HG03521 (cell line): ENCODE data around the gene ZMAT2.
"Not testable (repeated sequence)": the region's sequence is repeated elsewhere in the genome, so short reads cannot be mapped to it uniquely, and the experiment has no call there.

ENCODE experiments used
- ATAC-seq: cut with Tn5 transposase; IDR thresholded peaks from one replicate; pipeline ENCODE4 v1.9.1; 2021; ENCODE audit warnings: mild to moderate bottlenecking, moderate library complexity; ENCODE audit not compliant: unreplicated experiment

The ZMAT2 gene, protein sequence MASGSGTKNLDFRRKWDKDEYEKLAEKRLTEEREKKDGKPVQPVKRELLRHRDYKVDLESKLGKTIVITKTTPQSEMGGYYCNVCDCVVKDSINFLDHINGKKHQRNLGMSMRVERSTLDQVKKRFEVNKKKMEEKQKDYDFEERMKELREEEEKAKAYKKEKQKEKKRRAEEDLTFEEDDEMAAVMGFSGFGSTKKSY

GRCh38 chr5:140700177-140701144 lies at the start of gene ZMAT2:
Gene ZMAT2, plus strand, starts transcription at chr5:140700447. Its CDS starts 14 bp downstream, at chr5:140700461.
- ATAC-seq = peak; percentile 96

DNA sequence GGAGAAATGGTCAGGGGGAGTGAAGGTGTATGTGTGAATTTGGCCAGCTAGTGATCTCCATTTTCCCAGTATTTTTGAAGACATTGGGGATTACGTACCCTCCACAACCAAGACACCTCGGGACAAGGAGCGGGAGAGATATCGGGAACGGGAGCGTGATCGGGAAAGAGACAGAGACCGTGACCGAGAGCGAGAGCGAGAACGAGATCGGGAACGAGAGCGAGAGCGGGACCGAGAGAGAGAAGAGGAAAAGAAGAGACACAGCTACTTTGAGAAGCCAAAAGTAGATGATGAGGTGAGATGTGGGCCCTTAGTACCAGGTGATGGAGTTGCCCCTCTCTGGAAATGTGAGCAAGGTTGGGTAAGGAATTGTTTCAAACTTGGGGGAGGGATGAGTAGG lies 41.4 kb upstream of the ZMAT2 start:
- no peak for ATAC-seq

- ATAC-seq = not testable (repeated sequence)
Measured at GRCh38 chr5:140660371-140660770, 39.9 kb upstream of the ZMAT2 start.

DNA sequence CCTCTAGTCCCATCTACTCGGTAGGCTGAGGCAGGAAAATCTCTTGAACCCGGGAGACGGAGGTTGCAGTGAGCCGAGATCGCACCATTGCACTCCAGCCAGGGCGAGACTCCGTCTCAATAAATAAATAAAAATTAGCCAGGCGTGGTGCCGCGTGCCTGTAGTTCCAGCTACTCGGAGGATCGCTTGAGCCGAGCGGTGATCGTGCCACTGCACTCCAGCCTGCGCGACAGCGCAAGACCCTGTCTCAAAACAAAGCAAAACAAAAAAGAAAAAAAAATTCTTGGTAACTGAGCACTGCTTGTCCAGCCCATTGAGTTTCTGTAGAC lies 36.3 kb upstream of the ZMAT2 start:
- ATAC-seq = no peak

DNA sequence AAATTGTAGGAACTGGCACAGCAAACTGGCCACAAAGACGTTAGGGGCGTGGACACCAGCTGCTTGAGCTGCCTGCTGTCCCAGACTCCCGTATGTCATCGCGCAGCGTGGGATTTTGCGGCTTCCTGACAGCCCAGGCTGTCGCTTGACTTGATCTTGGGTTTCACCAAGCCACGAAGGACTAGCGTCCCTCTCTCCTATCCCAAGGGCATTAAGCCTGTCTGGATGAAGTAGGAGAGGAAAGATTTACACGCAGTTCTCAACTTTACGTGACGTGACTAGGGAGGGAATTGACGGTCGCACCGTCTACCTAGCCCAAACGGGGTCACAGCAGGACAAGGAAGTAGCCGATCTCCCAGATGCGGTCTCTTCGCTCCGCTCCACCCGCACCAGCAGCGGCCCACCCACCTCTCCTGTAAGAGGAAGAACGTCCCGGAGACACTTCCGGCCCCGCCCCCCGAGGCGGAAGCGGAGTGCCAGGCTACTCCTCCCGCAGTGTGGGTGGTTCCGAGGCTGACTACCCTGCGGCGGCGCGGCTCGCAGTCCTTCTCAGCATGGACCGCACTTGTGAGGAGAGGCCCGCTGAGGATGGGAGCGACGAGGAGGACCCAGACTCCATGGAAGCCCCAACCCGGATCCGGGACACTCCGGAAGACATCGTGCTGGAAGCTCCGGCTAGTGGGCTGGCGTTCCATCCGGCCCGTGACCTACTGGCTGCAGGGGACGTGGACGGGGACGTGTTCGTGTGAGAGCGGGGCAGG lies 35.7 kb upstream of the ZMAT2 start, which contains the start of gene WDR55:
Gene WDR55, plus strand, starts transcription at position 546 of the 761 bp plus-strand sequence. Its CDS starts 9 bp downstream, at position 555.
- ATAC-seq = peak; percentile 96

- not testable (repeated sequence) for ATAC-seq
Measured at GRCh38 chr5:140671035-140671434, 29.2 kb upstream of the ZMAT2 start.

GRCh38 chr5:140671472-140672125 lies 28.6 kb upstream of the ZMAT2 start:
- no peak for ATAC-seq

DNA sequence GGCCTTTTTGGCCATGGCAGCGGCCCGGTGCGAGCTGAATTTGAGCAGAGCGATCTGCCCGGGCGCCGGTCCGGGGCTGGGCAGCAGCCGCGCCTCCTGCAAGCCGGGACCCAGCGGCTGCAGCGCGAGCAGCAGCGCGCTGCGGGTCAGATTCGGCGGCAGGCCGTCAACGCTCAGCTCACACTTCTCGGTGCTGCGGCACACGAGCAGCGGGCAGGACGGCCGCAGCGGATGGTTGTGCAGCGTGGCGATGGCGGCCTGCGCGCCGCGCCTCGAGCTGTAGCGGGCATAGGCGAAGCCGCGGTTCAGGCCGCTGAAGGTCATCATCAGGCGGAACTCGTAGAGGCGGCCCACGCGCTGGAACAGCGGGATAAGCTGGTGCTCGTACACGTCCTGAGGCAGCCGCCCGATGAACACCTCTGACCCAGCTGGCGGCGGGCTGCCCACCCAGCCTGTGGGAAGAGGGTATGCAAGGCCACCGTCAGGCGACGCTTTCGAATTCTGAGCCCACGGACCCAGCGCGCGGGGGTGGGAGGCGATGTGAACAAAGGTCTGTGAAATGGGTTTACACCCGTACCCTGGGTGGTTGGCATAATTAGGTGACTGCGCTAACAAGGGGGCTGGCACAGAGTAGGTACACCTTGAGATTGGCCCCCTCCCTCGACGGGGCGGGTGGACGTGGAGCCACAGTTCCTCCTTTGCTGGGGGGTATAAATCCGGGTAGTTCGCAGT lies 27.6 kb upstream of the ZMAT2 start:
- ATAC-seq = no peak

DNA sequence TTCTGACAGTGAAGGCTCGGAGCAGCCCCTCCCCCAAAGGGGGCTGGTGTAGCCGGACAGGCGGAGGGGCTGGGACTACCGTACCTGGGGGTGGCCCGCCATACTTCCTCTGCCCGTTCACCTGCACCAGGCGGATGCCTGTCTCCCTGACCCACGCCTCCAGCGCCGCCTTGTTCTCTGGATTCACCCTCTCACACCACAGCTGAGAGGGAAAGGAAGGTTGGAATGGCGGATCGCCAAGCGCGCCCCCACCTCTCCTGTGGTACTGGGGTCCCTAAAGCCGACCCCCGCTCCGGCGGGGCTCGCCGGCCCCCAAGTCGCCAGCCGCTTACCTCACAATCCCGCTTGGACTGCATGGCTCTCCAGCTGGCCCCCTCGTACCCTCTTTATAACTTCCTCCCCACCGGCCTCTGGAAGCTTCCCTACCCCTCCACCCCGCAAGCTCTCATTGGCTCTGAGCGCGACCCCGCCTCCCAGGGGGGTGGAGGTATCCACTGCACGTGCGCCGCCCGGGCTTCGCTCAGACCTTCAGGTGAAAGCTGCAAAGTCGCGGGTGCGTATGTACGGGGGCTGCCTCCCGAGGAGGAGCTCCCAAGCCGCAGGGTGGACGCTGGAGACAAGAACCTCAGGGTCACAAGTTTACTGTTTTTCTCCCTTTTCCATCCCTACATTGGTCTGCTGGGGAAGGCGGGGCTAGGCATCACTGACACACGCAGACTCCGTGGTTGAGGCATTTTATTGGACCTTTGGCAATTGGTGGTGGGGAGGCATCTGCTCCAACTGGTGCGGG lies 26.9 kb upstream of the ZMAT2 start, which contains the start of gene DND1:
Gene DND1, minus strand, starts transcription at position 390 of the 790 bp plus-strand sequence. Its CDS starts 34 bp downstream, at position 356.
- ATAC-seq = no peak

- no peak for ATAC-seq
Measured at GRCh38 chr5:140674211-140674610, 26.0 kb upstream of the ZMAT2 start.

- ATAC-seq = no peak
Measured at GRCh38 chr5:140674629-140675028, 25.6 kb upstream of the ZMAT2 start.

GRCh38 chr5:140677947-140678346 lies 22.3 kb upstream of the ZMAT2 start:
- ATAC-seq = peak; percentile 47

- ATAC-seq = no peak
Measured at GRCh38 chr5:140678993-140679392, 21.3 kb upstream of the ZMAT2 start.

DNA sequence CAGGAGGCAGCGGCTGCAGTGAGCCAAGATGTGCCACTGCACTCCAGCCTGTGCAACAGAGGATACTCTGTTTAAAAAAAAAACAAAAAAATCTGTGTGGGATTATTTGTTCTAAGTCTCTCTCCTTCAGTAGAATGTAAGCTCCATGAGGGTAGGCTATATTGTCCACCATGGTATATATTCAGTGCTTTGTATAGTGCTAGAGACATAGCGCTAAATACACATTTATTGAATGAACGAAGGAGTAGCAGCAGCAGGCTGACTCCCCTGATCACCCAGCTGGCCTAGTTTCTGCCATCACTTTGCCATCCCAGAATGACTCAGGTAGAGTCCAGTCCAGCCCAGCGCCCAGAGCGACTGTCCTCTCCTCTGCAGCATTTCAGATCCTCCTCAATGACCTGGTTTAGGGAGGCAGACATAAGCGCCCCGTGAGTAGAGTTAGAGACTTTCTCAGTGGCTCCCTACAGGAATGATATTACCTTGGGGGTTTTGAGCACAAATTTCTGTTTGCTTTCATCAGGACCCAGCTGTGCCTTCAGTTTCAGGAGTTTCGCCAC lies 9.8 kb upstream of the ZMAT2 start:
- no peak for ATAC-seq

DNA sequence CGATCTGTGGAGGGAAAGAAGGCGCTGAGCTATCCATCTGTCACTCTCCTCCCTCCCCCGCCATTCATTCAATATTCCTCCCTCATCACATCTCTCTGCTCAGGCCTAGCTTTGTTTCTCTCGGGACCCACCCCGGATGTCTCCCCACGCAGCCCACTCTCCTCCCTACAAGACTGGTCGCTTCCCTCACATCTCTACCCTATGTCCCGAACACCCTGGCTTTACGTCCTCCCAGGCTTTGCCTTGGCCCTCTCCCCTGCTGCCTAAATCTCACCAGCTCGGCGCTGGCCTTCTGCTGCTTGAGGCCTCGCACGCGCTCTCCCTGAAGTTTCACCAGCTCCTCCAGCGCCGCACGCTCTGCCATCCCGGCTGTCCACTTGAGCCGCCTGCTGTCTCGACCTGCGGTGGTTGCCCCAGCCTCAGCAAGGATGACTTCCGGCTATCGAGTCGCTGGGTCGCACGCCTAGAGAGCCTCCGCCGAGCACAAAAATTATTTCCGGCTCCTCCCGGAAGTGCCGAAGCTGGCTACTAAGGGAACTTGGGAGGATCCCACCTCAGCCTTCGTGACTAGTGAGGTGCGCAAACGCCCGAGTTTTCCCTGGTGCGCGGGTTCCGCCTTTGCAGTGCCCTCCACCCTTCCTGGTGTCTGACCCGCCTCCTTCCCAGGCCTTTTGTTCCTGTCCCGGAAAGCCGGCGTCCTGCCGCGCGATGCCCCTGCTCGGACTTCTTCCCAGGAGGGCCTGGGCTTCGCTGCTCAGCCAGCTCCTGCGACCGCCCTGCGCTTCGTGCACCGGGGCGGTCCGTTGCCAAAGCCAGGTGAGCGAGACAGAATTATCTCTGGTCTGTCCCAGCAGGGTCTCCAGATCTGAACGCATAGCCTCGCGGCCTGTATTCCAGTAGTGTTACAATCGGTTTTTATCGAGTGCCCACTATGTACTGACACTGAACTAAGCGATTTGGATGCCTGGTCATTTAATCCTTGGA lies 9.0 kb upstream of the ZMAT2 start, which contains the start of the genes HARS1 and HARS2:
Gene HARS1, minus strand, starts transcription at position 430 of the 984 bp plus-strand sequence. Its CDS starts 66 bp downstream, at position 364.
Gene HARS2, plus strand, starts transcription at position 515 of the 984 bp plus-strand sequence. Its CDS starts 194 bp downstream, at position 709.
- peak; percentile 98 for ATAC-seq

DNA sequence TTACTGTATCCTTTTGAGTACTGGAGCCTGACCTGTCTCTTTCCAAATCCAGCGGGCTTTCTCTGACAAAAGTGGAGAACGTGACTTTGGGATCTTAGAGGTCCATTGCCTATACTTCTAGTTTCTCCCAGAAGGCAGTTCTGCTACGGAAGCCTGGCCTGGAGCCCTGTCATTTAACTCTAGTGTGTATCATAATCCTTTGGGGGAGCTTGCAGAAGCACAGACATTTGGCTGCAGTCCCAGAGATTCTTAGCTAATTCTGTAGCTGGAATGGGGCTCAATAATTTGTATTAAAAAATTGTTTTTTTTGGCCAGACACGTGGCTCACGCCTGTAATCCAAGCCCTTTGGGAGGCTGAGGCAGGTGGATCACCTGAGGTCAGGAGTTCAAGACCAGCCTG lies 6.0 kb upstream of the ZMAT2 start:
- no peak for ATAC-seq

DNA sequence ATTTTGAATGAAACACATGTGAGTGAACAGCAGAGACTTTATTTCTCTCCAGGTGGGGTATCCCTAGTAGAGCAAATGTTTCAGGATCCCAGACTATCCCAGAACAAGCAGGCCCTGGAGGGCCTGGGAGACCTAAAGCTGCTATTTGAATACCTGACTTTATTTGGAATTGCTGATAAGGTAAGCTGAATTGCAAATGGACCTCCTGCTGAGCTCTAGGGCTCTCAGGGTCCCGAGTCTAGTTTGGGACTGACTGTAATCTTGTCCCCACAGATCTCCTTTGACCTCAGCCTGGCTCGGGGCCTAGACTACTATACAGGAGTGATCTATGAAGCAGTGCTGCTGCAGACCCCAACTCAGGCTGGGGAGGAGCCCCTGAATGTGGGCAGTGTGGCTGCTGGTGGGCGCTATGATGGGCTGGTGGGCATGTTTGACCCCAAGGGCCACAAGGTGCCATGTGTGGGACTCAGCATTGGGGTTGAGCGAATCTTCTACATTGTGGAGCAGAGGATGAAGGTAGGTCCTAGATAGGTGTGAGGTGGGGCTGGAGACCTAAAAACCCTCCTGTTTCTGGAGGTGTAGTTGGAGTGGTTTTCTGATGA lies 3.3 kb upstream of the ZMAT2 start:
- no peak for ATAC-seq
